Epidermal melanocyte (primary cell): ENCODE results near the gene RNF2.

Experiments
- DNase-seq: peaks from one replicate; pipeline ENCODE4 v3.0.0; 2011; ENCODE audit warnings: low spot score; ENCODE audit not compliant: insufficient read length

RNF2 gene

GRCh38 chr1:185091480-185091879 lies 46.1 kb downstream of the RNF2 start:
- no peak for DNase-seq

GRCh38 chr1:185094761-185095160 lies 49.4 kb downstream of the RNF2 start:
- DNase-seq = no peak

DNA sequence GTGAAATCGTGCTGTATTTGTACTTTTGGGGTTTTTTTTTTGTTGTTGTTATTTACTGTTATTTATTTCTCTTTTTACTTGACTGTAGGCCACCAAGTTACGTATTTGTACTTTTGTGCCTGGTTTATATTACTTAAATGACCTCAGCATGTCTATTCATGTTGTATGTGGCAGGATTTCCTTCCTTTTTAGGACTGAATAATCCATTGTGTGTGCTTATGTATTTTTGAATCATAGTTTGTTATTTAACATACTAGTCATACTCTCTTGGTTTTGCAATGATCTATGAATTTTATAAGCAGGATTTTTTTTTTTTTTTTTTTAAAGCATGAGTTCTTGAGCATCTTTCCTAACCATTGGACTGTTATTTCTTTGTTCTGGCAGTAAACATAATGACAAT lies 51.2 kb downstream of the RNF2 start:
- no peak for DNase-seq

DNA sequence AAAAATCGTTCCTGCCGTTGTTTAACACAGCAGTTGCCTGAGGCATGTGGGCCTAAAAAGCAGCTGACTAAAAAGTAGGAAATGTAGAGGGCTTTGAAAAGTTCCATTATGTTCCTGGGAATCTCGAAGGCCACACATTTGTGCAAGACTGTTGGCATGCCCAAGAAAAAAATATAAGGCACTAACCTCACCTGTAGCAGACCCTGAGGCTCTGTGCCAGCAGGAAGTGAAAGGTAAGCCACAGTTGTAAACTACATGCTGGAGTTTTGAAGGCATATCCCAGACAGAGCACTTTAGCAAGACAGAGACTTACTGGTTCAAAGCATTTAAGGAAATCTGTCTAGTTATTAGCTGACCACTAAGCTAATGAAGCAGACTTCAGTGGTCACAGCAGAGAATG lies 58.7 kb downstream of the RNF2 start:
- DNase-seq = peak; percentile 23

DNA sequence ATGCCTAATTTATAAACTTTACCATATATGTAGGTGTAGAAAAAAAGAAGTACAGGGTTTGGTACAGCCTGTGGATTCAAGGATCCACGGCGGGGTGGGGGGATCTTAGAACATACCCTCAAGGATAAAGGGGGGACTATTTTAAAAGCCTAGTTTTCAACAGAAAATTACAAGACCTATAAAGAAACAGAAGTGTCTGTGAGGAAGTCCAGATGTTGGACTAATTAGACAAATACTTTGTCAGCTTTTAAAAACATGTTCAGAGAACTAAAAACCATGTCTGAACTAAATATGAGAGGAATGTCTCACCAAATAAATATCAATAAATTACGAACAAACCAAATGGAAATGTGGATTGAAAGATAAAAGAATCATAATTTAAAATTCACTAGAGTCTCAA lies 59.8 kb downstream of the RNF2 start:
- DNase-seq = no peak

DNA sequence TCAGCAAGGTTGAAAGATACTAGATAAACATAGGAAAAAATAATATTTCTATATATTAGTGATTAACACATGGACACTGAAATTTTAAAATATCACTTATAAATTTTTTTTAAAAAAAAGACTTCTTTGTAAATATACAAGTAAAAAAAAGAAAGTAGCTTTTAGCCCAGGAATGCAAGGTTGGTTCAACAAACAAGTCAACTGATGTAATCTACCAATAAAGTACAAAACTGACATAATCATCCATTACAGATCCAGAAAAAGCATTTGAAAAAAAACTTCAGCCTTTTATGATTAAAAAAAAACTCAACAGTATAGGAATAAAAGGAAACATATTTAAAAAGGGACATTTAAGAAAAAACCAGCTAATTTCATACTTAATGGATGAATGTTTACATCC lies 63.0 kb downstream of the RNF2 start:
- DNase-seq = no peak

GRCh38 chr1:185110145-185110544 lies 64.8 kb downstream of the RNF2 start:
- no peak for DNase-seq

- no peak for DNase-seq
These were observed 66.5 kb downstream of the RNF2 start for GRCh38 chr1:185111873-185112272.

GRCh38 chr1:185112356-185112755 lies 67.0 kb downstream of the RNF2 start:
- no peak for DNase-seq

DNA sequence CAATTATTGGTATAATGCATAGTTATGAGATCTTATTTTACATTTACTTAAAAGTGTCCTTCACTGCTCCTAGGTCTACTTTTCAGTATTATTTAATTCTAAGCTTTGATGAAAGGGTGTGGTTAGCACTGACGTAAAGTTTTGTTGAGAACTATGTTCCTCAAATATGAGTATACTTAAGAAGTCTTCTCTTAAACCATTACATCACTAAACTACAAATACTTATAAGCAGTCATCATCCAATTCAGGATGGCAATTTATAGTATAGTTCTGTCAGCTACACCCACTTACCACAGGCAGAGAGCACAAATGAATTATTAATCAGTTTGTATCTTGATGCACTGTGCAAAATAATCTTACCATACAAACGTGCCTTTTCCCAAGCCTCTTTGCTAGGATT lies 84.3 kb downstream of the RNF2 start:
- DNase-seq = no peak

GRCh38 chr1:185132534-185132933 lies 87.2 kb downstream of the RNF2 start:
- DNase-seq = no peak

DNA sequence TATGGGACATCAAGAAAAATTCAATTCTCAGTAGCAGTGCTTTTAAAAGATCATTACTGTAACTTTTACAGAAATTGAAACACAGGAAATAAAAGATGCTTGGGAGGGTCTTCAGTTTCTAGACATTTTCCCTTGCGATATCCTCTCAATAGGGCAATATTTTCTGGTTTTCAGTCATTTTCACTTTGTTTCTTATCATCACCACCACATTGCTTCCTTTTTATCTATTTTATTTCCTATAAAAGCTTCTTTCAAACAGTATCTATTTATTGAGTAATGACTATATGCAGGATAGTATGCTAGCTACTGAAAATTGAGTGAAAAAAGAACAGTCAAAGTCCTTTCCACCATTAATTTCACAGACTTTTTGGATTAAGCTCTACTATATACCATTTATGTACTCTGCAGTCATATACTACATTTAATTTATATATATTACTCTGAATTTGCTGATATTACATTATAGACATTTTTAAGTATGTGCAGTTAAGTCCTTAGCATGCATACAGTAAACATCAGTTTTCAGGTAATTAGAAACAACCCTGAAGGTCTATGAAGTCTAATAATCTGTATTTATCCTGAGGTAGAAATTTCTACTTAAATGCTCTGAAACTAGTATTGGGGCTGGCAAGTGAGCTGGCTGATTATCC lies 92.7 kb downstream of the RNF2 start:
- no peak for DNase-seq

DNA sequence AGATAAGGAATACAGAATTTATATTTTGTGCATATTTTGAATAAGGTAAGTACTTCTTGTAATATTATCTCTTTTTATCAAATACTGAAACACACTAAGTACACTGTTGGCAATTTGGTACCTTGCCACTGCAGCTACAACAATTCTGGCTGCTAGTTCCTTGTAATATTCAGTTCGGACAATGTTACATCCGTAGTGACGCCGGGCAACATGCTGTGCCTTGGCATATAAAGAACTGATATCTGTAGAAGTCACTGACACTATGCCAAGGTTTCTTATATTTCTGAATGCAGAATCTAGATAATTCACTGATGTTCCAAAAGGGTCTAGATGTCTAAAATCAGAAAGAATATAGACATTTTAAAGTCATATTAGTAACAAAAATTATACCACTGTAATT lies 93.9 kb downstream of the RNF2 start:
- no peak for DNase-seq

DNA sequence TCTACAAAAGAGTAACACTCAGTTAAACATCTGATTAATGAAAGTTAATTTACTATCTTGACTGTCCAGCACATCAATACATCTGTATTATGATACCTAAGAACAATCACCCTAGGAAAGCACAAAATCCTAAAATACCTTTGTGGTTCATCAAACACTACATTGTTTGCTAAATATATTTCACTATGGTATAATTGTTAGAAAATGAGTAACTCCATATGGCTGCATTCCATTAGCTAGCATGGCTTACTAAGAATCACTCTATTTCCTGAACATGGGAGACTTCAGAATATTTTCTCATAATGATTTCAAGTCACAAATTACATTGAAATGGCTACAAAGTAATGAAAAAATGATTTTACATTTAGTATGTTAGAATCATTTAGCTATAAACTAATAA lies 98.9 kb downstream of the RNF2 start:
- DNase-seq = no peak

DNA sequence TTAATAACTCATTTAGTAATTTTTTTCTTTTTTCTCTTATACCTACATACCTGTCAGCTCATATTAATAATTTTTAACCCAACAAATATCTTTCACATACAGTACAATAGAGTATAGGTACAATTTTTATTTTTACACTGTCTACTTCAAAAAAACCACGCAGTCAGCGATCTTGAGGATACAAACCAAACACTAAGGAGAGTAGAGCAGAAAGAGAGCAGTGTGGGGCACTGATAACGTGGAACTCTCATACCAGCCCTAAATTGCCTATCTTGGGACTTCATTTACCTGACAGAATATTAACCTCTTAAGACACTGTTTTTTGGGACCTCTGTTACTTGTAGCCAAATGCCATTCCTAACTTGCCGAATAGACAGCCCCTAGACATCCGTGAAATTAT lies 105.9 kb downstream of the RNF2 start:
- no peak for DNase-seq
